Psoas muscle (tissue), 8 donors: ENCODE measurements around the gene IL11RA. TPM values are rescaled to one million over a fixed set of nuclear protein-coding genes. Genes with fewer than 3 reads are reported as not detected.

Experiments
- ATAC-seq, 4 donors: fragments of 200-7000 bp; cut with Tn5 transposase; one replicate each; pipeline ENCODE4 v1.9.1; 2020; ENCODE audit warnings: moderate library complexity in 3 of 4, mild to moderate bottlenecking in 2 of 4
- DNase-seq, 2 donors: peaks; one replicate each; pipeline ENCODE4 v3.0.0-alpha.2; 2020
- H3K27ac ChIP-seq: fragments of 200-600 bp; one replicate; pipeline ENCODE4 v1.8.0; 2022
- H3K27me3 ChIP-seq, 3 donors: fragments of 200-600 bp in 1 of 3; one replicate each; pipeline versions ENCODE4 v1.6.1 to v1.8.0; 2013 to 2022; ENCODE audit warnings: low read length in 2 of 3, mild to moderate bottlenecking in 2 of 3, moderate library complexity in 1 of 3; ENCODE audit not compliant: insufficient read depth in 3 of 3
- H3K36me3 ChIP-seq, 2 donors: fragments of 200-600 bp in 1 of 2; one replicate each; pipeline versions ENCODE4 v1.6.1 to v1.8.0; 2013 to 2022; ENCODE audit warnings: low read depth in 1 of 2, mild to moderate bottlenecking in 1 of 2, moderate library complexity in 1 of 2; ENCODE audit not compliant: insufficient read depth in 1 of 2
- H3K4me1 ChIP-seq: fragments of 200-600 bp; one replicate; pipeline ENCODE4 v1.8.0; 2022
- H3K4me3 ChIP-seq: fragments of 200-600 bp; one replicate; pipeline ENCODE4 v1.8.0; 2022; ENCODE audit warnings: mild to moderate bottlenecking
- H3K9me3 ChIP-seq: fragments of 200-600 bp; one replicate; pipeline ENCODE4 v1.8.0; 2022
- CTCF ChIP-seq: fragments of 200-600 bp; IDR thresholded peaks from one replicate; pipeline ENCODE4 v1.8.0; 2022; ENCODE audit warnings: antibody characterized with exemption
- WGBS, 3 donors: extraction: QIAGEN DNeasy Blood & Tissue Kit; methylation state at CpG; one replicate each; pipeline versions ENCODE4 v1.1.6 to v1.1.7; 2013; 5-methylcytosine and 5-hydroxymethylcytosine counted together
- intact Hi-C, 2 donors: fragments of 100-400 bp; cut with DNase I; formaldehyde crosslinking; loops; one replicate each; pipeline versions ENCODE4 v1.11.0 to v1.14.2; 2022
- polyA plus RNA-seq, 3 donors: library from polyadenylated mRNA; stranded (reverse); fragments of 200-250 nt; gene quantifications; one replicate each; pipeline ENCODE4 v1.2.3, GENCODE V29; 2013
- total RNA-seq, 4 donors: library from RNA; stranded (reverse); fragmentation: NEBNext Ultra II Directional in 2 of 4; extraction: Animal tissue kit (Norgen Biotek cat#: 25700) in 2 of 4; gene quantifications; one replicate each; pipeline versions ENCODE4 v1.2.1 to v1.2.4, GENCODE V29; 2021 to 2023
- donor health status: healthy with polysubstance abuse.
- donor health status: DM: no; HTN: no; CAD: no; lungs with moderate emphysema.
- donor health status: Bipolar disorder and iron deficiency.
- donor health status: healthy.
- donor health status: DM: yes; HTN: yes; CAD: no.
- donor health status: DM: no; HTN: no; CAD: no.
- donor health status: DM: no; HTN: no; CAD: no.
- donor health status: DM: yes; HTN: yes; CAD: no.

The IL11RA gene
- total and polyA plus RNA-seq, 7 donors: 7.7 to 20.1 (median 12.3) TPM

- Histone ChIP-seq H3K4me3 (peak overlapping the region; percentile 68), H3K9me3 (no peaks in the 10 kb centered on the region), H3K27me3 (no peaks in the 10 kb centered on the region), H3K27ac (peak overlapping the region; percentile 88), H3K4me1 (peaks cover 48% of the 10 kb centered on the region), H3K36me3 (peaks cover 0 to 34% of the 10 kb centered on the region in 2 donors)
- 6 to 13% (median 10%) methylated on average over 5 of the region's 5 CpGs for WGBS, 3 donors
- intact Hi-C loops: no loop called here
- DNase-seq: no peak
- no peak for TF ChIP-seq CTCF
- peak in 1 of 4 donors; percentile 9 for ATAC-seq
Observed at GRCh38 chr9:34652602-34653000, 616 bp downstream of the IL11RA start.

- no peak for DNase-seq
- no peak for ATAC-seq
- TF ChIP-seq CTCF: no peak
- Histone ChIP-seq H3K36me3 (peaks cover 0 to 29% of the 10 kb centered on the region in 2 donors), H3K27me3 (no peaks in the 10 kb centered on the region), H3K27ac (peak overlapping the region; percentile 88), H3K9me3 (no peaks in the 10 kb centered on the region), H3K4me3 (peak overlapping the region; percentile 68), H3K4me1 (peaks cover 40% of the 10 kb centered on the region)
- 35 to 51% (median 46%) methylated on average over 9 to 11 of the region's 11 CpGs for WGBS, 3 donors
- intact Hi-C loops: no loop called here
Observed at GRCh38 chr9:34653151-34654072, 1.4 kb downstream of the IL11RA start.

DNA sequence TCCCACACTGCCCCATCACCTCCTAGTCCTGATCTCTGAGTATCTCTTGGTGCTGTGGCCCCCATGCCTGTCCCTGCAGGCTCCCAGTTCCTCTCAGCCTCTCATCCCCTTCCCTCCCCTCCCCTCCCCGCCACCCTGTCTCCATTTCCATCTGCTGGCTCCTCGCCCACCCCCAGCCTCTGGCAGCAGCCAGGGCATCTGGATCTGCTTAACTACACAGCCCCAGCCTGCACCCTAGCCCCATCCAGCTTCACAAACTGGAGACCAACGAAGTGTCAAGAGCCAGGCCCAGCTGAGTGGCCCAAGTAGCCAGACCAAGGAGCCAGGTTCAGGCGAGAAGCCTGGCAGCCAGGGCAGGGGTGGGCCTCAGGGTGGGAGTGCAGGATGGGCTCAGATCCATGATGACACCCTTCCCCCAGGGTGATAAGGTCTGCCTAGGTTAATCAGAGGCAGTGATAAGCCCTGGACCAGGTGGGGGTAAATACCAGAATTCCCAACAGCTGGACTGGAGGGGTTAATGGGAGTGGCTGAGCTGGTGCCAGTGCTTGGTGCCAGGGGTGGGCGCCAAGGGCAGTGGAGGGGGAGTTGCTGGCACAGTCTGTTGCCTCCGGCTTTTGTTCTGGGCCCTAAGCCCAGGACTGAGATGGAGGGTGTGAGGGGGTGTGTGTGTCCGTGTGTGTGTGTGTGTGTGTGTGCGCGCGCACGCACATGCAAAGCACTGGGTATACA lies 2.5 kb downstream of the IL11RA start:
- 9 to 37% (median 26%) methylated on average over 11 of the region's 11 CpGs for WGBS, 3 donors
- Histone ChIP-seq H3K9me3 (no peaks in the 10 kb centered on the region), H3K4me3 (no peak overlapping the region), H3K27ac (peak overlapping the region; percentile 88), H3K27me3 (no peaks in the 10 kb centered on the region), H3K4me1 (peaks cover 37% of the 10 kb centered on the region), H3K36me3 (peaks cover 0 to 18% of the 10 kb centered on the region in 2 donors)
- peak in 2 of 4 donors; percentile 7 to 38 for ATAC-seq
- no peak for TF ChIP-seq CTCF
- intact Hi-C loops: no loop called here
- peak; percentile 80 to 89 for DNase-seq

DNA sequence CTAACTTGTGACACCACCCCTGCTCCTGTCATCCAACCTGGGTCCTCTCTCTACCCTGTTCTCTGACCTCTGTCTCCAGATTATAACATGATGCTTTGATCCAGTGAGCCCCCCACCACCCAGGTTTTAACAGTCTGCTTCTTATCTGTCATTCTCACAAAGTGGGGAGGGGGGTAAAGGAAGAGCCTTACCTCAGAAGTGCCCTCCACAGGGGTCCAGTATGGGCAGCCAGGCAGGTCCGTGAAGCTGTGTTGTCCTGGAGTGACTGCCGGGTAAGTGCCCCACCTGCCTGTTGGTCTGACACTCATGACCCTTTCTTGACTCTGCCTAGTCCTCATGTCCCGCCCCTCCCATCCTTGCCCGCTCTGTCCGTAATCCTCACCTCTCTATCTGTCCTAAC lies 3.4 kb downstream of the IL11RA start:
- Histone ChIP-seq H3K4me3 (no peak overlapping the region), H3K9me3 (no peaks in the 10 kb centered on the region), H3K27ac (no peak overlapping the region), H3K4me1 (peaks cover 37% of the 10 kb centered on the region), H3K36me3 (peaks cover 0 to 15% of the 10 kb centered on the region in 2 donors), H3K27me3 (no peaks in the 10 kb centered on the region)
- WGBS, 3 donors: 67 to 80% (median 71%) methylated on average over 5 of the region's 5 CpGs
- intact Hi-C loops: no loop called here
- ATAC-seq (no peak), DNase-seq (no peak)
- no peak for TF ChIP-seq CTCF
